SH-SY5Y (cell line): ENCODE data around the gene CA10.

Source experiments
- GATA2 ChIP-seq: IDR thresholded peaks from 2 replicates; pipeline ENCODE4 v1.6.1; 2011; ENCODE audit warnings: mild to moderate bottlenecking, low read depth, low read length
- GATA3 ChIP-seq: IDR thresholded peaks from 2 replicates; pipeline ENCODE4 v1.6.1; 2011; ENCODE audit warnings: low read depth, mild to moderate bottlenecking, low read length, moderate library complexity

DNA sequence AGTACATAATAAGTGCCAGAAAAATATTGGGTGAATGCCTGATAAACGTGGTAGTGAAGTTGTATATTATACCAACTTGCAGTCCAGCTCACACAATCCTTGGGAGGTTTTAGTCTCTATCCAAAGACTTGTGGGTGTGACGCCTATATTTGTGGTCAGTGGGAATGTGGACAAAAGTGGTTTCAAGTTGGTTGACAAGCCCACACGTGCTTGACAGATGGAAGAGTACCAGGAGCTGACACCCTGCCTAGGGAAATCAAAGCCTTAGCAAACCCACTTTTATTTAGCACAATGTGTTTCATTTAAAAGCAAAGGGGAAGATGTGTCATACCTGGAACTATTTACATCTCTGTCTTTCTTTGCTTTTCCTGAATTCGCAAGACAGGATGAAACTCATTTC lies 79.0 kb downstream of the CA10 start:
- TF ChIP-seq GATA2 (no peak), GATA3 (no peak)
